B cell (primary cell): ENCODE measurements around the gene PHACTR2. TPM values are rescaled to one million over a fixed set of nuclear protein-coding genes. Genes with fewer than 3 reads are reported as not detected.

ENCODE experiments used
- ATAC-seq: fragments of 200-7000 bp; cut with Tn5 transposase; one replicate; pipeline ENCODE4 v1.10.0; 2021; ENCODE audit warnings: low read depth, mild to moderate bottlenecking, moderate number of reproducible peaks, moderate library complexity
- CTCF ChIA-PET: fragments of 350-600 bp; sonication (Branson Sonifier 250); formaldehyde crosslinking; loops from one replicate; lab custom pipeline; 2021; ENCODE audit warnings: antibody characterized with exemption, inconsistent platforms; lab: Charles Lee
- POLR2A ChIA-PET: fragments of 350-600 bp; sonication (Branson Sonifier 250); formaldehyde crosslinking; loops from one replicate; lab custom pipeline; 2021; ENCODE audit warnings: antibody characterized with exemption; lab: Charles Lee
- DNase-seq: peaks from one replicate; pipeline ENCODE4 v3.0.0; 2013
- H2AFZ ChIP-seq: 2 replicates; pipeline ENCODE4 v1.6.1; 2012; ENCODE audit warnings: mild to moderate bottlenecking, low read depth, low read length; ENCODE audit not compliant: insufficient read depth, poor library complexity, severe bottlenecking
- H3K27ac ChIP-seq, 2 donors: 1 replicate in 1 of 2; 2 replicates in 1 of 2; pipeline ENCODE4 v1.5.1; 2012 to 2013; ENCODE audit warnings: low read length in 2 of 2, mild to moderate bottlenecking in 2 of 2, moderate library complexity in 1 of 2
- H3K27me3 ChIP-seq, 4 experiments: fragments of 200-600 bp in 1 of 4; sonication (generic) in 1 of 4; replicated peaks in 1 of 4; 1 replicate in 2 of 4; 2 replicates in 2 of 4; pipeline versions ENCODE4 v1.6.1 to v1.7.0; 2013 to 2016; ENCODE audit warnings: low read length in 3 of 4, mild to moderate bottlenecking in 2 of 4, mixed read lengths in 1 of 4, moderate library complexity in 1 of 4; ENCODE audit not compliant: insufficient read depth in 4 of 4, control insufficient read depth in 3 of 4; ENCODE audit errors: control extremely low read depth in 1 of 4
- H3K36me3 ChIP-seq, 2 experiments: replicated peaks in 1 of 2; 1 replicate in 1 of 2; 2 replicates in 1 of 2; pipeline versions ENCODE4 v1.6.1 to v1.7.1; 2013; ENCODE audit warnings: low read length in 1 of 2; ENCODE audit not compliant: insufficient read depth in 2 of 2, control insufficient read depth in 1 of 2; ENCODE audit errors: control extremely low read depth in 1 of 2, extremely low read depth in 1 of 2
- H3K4me1 ChIP-seq, 2 donors: fragments of 200-600 bp in 1 of 2; sonication (generic) in 1 of 2; 1 replicate in 1 of 2; 2 replicates in 1 of 2; pipeline versions ENCODE4 v1.5.1 to v1.6.1; 2013 to 2017; ENCODE audit warnings: low read length in 2 of 2; ENCODE audit not compliant: control insufficient read depth in 2 of 2, insufficient read depth in 2 of 2
- H3K4me2 ChIP-seq: replicated peaks from 2 replicates; pipeline ENCODE3; 2012; ENCODE audit warnings: mild to moderate bottlenecking, low read depth, low read length; ENCODE audit not compliant: poor library complexity, severe bottlenecking
- H3K4me3 ChIP-seq, 5 experiments: fragments of 200-600 bp in 1 of 5; sonication (generic) in 1 of 5; 1 replicate in 3 of 5; 2 replicates in 2 of 5; pipeline versions ENCODE4 v1.5.1 to v1.7.0; 2011 to 2016; ENCODE audit warnings: low read length in 4 of 5, mild to moderate bottlenecking in 4 of 5, low read depth in 2 of 5, control low read depth in 1 of 5, moderate library complexity in 1 of 5; ENCODE audit not compliant: insufficient read depth in 1 of 5; ENCODE audit errors: control extremely low read depth in 1 of 5, extremely low read depth in 1 of 5
- H3K79me2 ChIP-seq: fragments of 200-600 bp; sonication (generic); one replicate; pipeline ENCODE4 v1.6.0; 2016; ENCODE audit warnings: low read length; ENCODE audit not compliant: control insufficient read depth, insufficient read depth
- H3K9ac ChIP-seq: fragments of 200-600 bp; sonication (generic); 2 replicates; pipeline ENCODE4 v1.6.1; 2017; ENCODE audit warnings: mild to moderate bottlenecking, low read length, moderate library complexity
- H3K9me3 ChIP-seq, 3 donors: one replicate each; pipeline versions ENCODE4 v1.6.1 to v1.7.1; 2013; ENCODE audit warnings: low read length in 2 of 3; ENCODE audit not compliant: control insufficient read depth in 2 of 3, insufficient read depth in 1 of 3; ENCODE audit errors: control extremely low read depth in 1 of 3
- H4K20me1 ChIP-seq: 2 replicates; pipeline ENCODE4 v1.6.0; 2012; ENCODE audit warnings: mild to moderate bottlenecking, low read length; ENCODE audit not compliant: insufficient read depth, control insufficient read depth, poor library complexity, severe bottlenecking
- H3K27ac Mint-ChIP-seq: one replicate; pipeline ENCODE4 v1.8.0; 2021; ENCODE audit warnings: mixed read lengths
- H3K27me3 Mint-ChIP-seq: one replicate; pipeline ENCODE4 v1.8.0; 2021; ENCODE audit warnings: mixed read lengths
- H3K4me1 Mint-ChIP-seq: one replicate; pipeline ENCODE4 v1.8.0; 2021; ENCODE audit warnings: mixed read lengths
- H3K4me3 Mint-ChIP-seq: one replicate; pipeline ENCODE4 v1.8.0; 2021; ENCODE audit warnings: mixed read lengths
- H3K9me3 Mint-ChIP-seq: one replicate; pipeline ENCODE4 v1.8.0; 2022; ENCODE audit warnings: mixed read lengths; ENCODE audit not compliant: insufficient read depth
- EZH2 ChIP-seq: IDR thresholded peaks from 2 replicates; pipeline ENCODE4 v1.6.1; 2012; ENCODE audit warnings: borderline replicate concordance, low read depth, mild to moderate bottlenecking, moderate library complexity, low read length; ENCODE audit not compliant: insufficient read depth, poor library complexity, severe bottlenecking
- WGBS: methylation state at CpG from one replicate; pipeline ENCODE4 v1.1.5; 2013; ENCODE audit warnings: missing lambda C conversion rate; ENCODE audit not compliant: insufficient coverage; 5-methylcytosine and 5-hydroxymethylcytosine counted together
- intact Hi-C: fragments of 100-400 bp; cut with micrococcal nuclease; formaldehyde crosslinking; loops from one replicate; pipeline ENCODE4 v1.10.0; 2022
- polyA plus RNA-seq: library from polyadenylated mRNA; depleted of rRNA; stranded (reverse); fragments of >200 nt; gene quantifications from 2 replicates; pipeline ENCODE4 v1.2.3, GENCODE V29; 2012
- total RNA-seq, 2 donors: library from RNA; stranded (reverse); fragments of 120-200 nt in 1 of 2; gene quantifications; 1 replicate in 1 of 2; 2 replicates in 1 of 2; pipeline versions ENCODE4 v1.2.3 to v1.2.4, GENCODE V29; 2013 to 2022
- TF ChIP-seq, protein P1 (sequence below): fragments of 200-600 bp; IDR thresholded peaks from one replicate; pipeline ENCODE4 v1.8.0; 2022; ENCODE audit warnings: antibody characterized with exemption, mild to moderate bottlenecking

PHACTR2 gene
- total and polyA plus RNA-seq, 2 donors (not counting 1 experiment from before 2014, with no cell fraction given) = 1.1 to 10.6 TPM

- peaks cover 0 to 11% of the 10 kb centered on the region in 2 experiments for H3K36me3 ChIP-seq
- H3K27ac ChIP-seq = no peak overlapping the region
- Mint-ChIP-seq H3K4me1 (peaks cover 16% of the 10 kb centered on the region), H3K9me3 (no peaks in the 10 kb centered on the region), H3K4me3 (peak overlapping the region; percentile 44), H3K27ac (no peak overlapping the region), H3K27me3 (peaks cover 14% of the 10 kb centered on the region)
- POLR2A ChIA-PET = no interaction called here
- CTCF ChIA-PET = no interaction called here
- no peaks in the 10 kb centered on the region for H4K20me1 ChIP-seq
- ATAC-seq = no peak
- TF ChIP-seq EZH2 = no peak
- TF ChIP-seq, protein P1, sequence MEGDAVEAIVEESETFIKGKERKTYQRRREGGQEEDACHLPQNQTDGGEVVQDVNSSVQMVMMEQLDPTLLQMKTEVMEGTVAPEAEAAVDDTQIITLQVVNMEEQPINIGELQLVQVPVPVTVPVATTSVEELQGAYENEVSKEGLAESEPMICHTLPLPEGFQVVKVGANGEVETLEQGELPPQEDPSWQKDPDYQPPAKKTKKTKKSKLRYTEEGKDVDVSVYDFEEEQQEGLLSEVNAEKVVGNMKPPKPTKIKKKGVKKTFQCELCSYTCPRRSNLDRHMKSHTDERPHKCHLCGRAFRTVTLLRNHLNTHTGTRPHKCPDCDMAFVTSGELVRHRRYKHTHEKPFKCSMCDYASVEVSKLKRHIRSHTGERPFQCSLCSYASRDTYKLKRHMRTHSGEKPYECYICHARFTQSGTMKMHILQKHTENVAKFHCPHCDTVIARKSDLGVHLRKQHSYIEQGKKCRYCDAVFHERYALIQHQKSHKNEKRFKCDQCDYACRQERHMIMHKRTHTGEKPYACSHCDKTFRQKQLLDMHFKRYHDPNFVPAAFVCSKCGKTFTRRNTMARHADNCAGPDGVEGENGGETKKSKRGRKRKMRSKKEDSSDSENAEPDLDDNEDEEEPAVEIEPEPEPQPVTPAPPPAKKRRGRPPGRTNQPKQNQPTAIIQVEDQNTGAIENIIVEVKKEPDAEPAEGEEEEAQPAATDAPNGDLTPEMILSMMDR = no peak
- H3K4me1 ChIP-seq = peaks cover 11 to 17% of the 10 kb centered on the region in 2 donors
- intact Hi-C loops = loop anchor here (5.0 kb wide), 3 partner anchors 102 to 377 kb away; no protein-coding TSS in a partner anchor
- H2AFZ ChIP-seq = no peak overlapping the region
- no peak overlapping the region for H3K4me3 ChIP-seq
- peaks cover 0 to 6% (median 0%) of the 10 kb centered on the region in 4 experiments for H3K27me3 ChIP-seq
- DNase-seq = no peak
- no peak overlapping the region for H3K9ac ChIP-seq
- no peaks in the 10 kb centered on the region for H3K9me3 ChIP-seq
- H3K4me2 ChIP-seq = no peak overlapping the region
- 93% methylated on average over 4 of the region's 6 CpGs for WGBS
- H3K79me2 ChIP-seq = peaks cover 28% of the 10 kb centered on the region
Measured at GRCh38 chr6:143840595-143841265, 163.0 kb downstream of the PHACTR2 start.

DNA sequence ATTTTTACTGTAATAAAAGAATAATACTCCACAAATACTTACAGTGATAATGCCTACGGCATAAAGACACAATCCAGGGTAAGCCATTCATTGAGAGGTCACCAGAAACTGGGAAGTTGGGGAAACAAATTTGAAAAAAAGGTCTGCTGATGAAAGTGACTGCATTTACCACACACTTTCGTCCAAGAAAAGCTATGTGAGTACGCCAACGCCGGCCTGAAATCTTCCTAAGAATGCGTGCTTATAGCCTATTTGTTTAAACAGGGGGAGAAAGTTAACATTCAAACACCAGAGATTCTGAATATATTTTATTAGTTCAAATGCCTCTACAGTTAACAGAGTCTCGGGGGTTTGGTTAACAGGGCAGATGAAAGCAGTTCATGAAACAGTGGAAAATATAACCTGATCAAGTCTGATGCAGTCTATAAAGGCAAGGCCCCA lies 164.7 kb downstream of the PHACTR2 start:
- Mint-ChIP-seq H3K27me3 (peaks cover 11% of the 10 kb centered on the region), H3K27ac (peak overlapping the region; percentile 95), H3K4me1 (peaks cover 17% of the 10 kb centered on the region), H3K4me3 (peak overlapping the region; percentile 93), H3K9me3 (no peaks in the 10 kb centered on the region)
- H3K4me3 ChIP-seq = peak overlapping the region; percentile 7 to 94 (median 90)
- H3K36me3 ChIP-seq = peaks cover 2 to 29% of the 10 kb centered on the region in 2 experiments
- peaks cover 45% of the 10 kb centered on the region for H3K79me2 ChIP-seq
- CTCF ChIA-PET = interaction anchor here (0.9 to 1.8 kb wide), 6 partner anchors 18 to 1368 kb away, joined by 3 to 9 read pairs (median 3); no protein-coding TSS in a partner anchor
- WGBS = no CpG with 5 or more reads among the region's 7 CpGs
- peaks cover 0 to 3% (median 0%) of the 10 kb centered on the region in 4 experiments for H3K27me3 ChIP-seq
- TF ChIP-seq, protein P1 = no peak
- no peak for TF ChIP-seq EZH2
- peaks cover 11 to 17% of the 10 kb centered on the region in 2 donors for H3K4me1 ChIP-seq
- ATAC-seq (no peak), DNase-seq (no peak)
- no peaks in the 10 kb centered on the region for H4K20me1 ChIP-seq
- no peaks in the 10 kb centered on the region for H3K9me3 ChIP-seq
- peak overlapping the region; percentile 95 for H2AFZ ChIP-seq
- H3K27ac ChIP-seq = peak overlapping the region; percentile 86 to 93
- H3K9ac ChIP-seq = peak overlapping the region; percentile 100
- intact Hi-C loops = loop anchor here (2.0 to 5.0 kb wide), 6 partner anchors 100 to 1696 kb away; partner anchors contain the start of genes NMBR, STX11 and VTA1
- POLR2A ChIA-PET = interaction anchor here (0.6 to 2.0 kb wide), 3 partner anchors 20 to 392 kb away, joined by 4 to 10 read pairs (median 4); partner anchors contain the start of genes ADAT2, PEX3 and SF3B5
- peak overlapping the region; percentile 88 for H3K4me2 ChIP-seq
